Mucosa of rectum (tissue), 2 donors: ENCODE data around the gene AGTPBP1.

Experiments used
- H3K27ac ChIP-seq, 2 donors: one replicate each; pipeline ENCODE4 v1.7.0; 2013; ENCODE audit warnings: inconsistent platforms in 2 of 2, low read depth in 2 of 2, low read length in 2 of 2
- H3K27me3 ChIP-seq, 2 donors: one replicate each; pipeline ENCODE4 v1.7.0; 2013; ENCODE audit warnings: low read length in 2 of 2; ENCODE audit not compliant: control insufficient read depth in 2 of 2, insufficient read depth in 2 of 2
- H3K36me3 ChIP-seq, 2 donors: one replicate each; pipeline ENCODE4 v1.7.0; 2013; ENCODE audit warnings: low read length in 2 of 2; ENCODE audit not compliant: control insufficient read depth in 2 of 2, insufficient read depth in 2 of 2
- H3K4me1 ChIP-seq, 2 donors: one replicate each; pipeline ENCODE4 v1.7.0; 2013; ENCODE audit warnings: low read length in 2 of 2, mild to moderate bottlenecking in 1 of 2; ENCODE audit not compliant: control insufficient read depth in 2 of 2, insufficient read depth in 2 of 2
- H3K4me3 ChIP-seq, 2 donors: one replicate each; pipeline ENCODE4 v1.7.0; 2013; ENCODE audit warnings: low read length in 2 of 2
- H3K9ac ChIP-seq, 2 donors: one replicate each; pipeline ENCODE4 v1.7.0; 2013; ENCODE audit warnings: low read length in 2 of 2, low read depth in 1 of 2, mild to moderate bottlenecking in 1 of 2
- H3K9me3 ChIP-seq, 2 donors: one replicate each; pipeline ENCODE4 v1.7.0; 2013; ENCODE audit warnings: low read length in 2 of 2; ENCODE audit not compliant: control insufficient read depth in 2 of 2
- donor health status: healthy.
- donor health status: Normal muscosa, but diverticular disease.

Gene AGTPBP1

GRCh38 chr9:85528142-85528541 is 213.6 kb downstream of the AGTPBP1 start:
- no peaks in the 10 kb centered on the region for H3K4me1 ChIP-seq
- H3K4me3 ChIP-seq: no peak overlapping the region
- no peak overlapping the region for H3K27ac ChIP-seq
- no peak overlapping the region for H3K9ac ChIP-seq
- H3K36me3 ChIP-seq: no peaks in the 10 kb centered on the region
- H3K27me3 ChIP-seq: peaks cover 3 to 4% of the 10 kb centered on the region in 2 donors
- H3K9me3 ChIP-seq: no peaks in the 10 kb centered on the region

- peaks cover 3 to 4% of the 10 kb centered on the region in 2 donors for H3K27me3 ChIP-seq
- H3K9ac ChIP-seq: no peak overlapping the region
- H3K27ac ChIP-seq: no peak overlapping the region
- H3K4me1 ChIP-seq: no peaks in the 10 kb centered on the region
- no peak overlapping the region for H3K4me3 ChIP-seq
- H3K36me3 ChIP-seq: no peaks in the 10 kb centered on the region
- H3K9me3 ChIP-seq: no peaks in the 10 kb centered on the region
These were observed 214.3 kb downstream of the AGTPBP1 start for GRCh38 chr9:85527331-85528020.

GRCh38 chr9:85524531-85524930 is 217.2 kb downstream of the AGTPBP1 start:
- H3K27me3 ChIP-seq: peaks cover 3 to 6% of the 10 kb centered on the region in 2 donors
- no peak overlapping the region for H3K27ac ChIP-seq
- no peak overlapping the region for H3K4me3 ChIP-seq
- no peaks in the 10 kb centered on the region for H3K4me1 ChIP-seq
- H3K36me3 ChIP-seq: no peaks in the 10 kb centered on the region
- no peaks in the 10 kb centered on the region for H3K9me3 ChIP-seq
- no peak overlapping the region for H3K9ac ChIP-seq

GRCh38 chr9:85523202-85523601 is 218.6 kb downstream of the AGTPBP1 start:
- no peaks in the 10 kb centered on the region for H3K9me3 ChIP-seq
- H3K9ac ChIP-seq: no peak overlapping the region
- no peak overlapping the region for H3K27ac ChIP-seq
- no peak overlapping the region for H3K4me3 ChIP-seq
- H3K36me3 ChIP-seq: no peaks in the 10 kb centered on the region
- no peaks in the 10 kb centered on the region for H3K4me1 ChIP-seq
- peaks cover 3 to 6% of the 10 kb centered on the region in 2 donors for H3K27me3 ChIP-seq

- peak overlapping the region in 1 of 2 donors; percentile 33 for H3K4me3 ChIP-seq
These were observed 219.2 kb downstream of the AGTPBP1 start for GRCh38 chr9:85522459-85523092.

GRCh38 chr9:85521371-85522197 is 220.2 kb downstream of the AGTPBP1 start:
- H3K27me3 ChIP-seq: peaks cover 3 to 6% of the 10 kb centered on the region in 2 donors
- H3K9me3 ChIP-seq: no peaks in the 10 kb centered on the region
- no peak overlapping the region for H3K4me3 ChIP-seq
- no peaks in the 10 kb centered on the region for H3K36me3 ChIP-seq
- no peaks in the 10 kb centered on the region for H3K4me1 ChIP-seq
- H3K9ac ChIP-seq: no peak overlapping the region
- H3K27ac ChIP-seq: no peak overlapping the region

More at GRCh38 chr9:85522459-85523092, 219.2 kb downstream of the AGTPBP1 start:
- no peaks in the 10 kb centered on the region for H3K9me3 ChIP-seq
- no peaks in the 10 kb centered on the region for H3K36me3 ChIP-seq
- no peaks in the 10 kb centered on the region for H3K4me1 ChIP-seq
- peak overlapping the region in 1 of 2 donors; percentile 16 for H3K27ac ChIP-seq
- H3K9ac ChIP-seq: no peak overlapping the region
- H3K27me3 ChIP-seq: peaks cover 3 to 6% of the 10 kb centered on the region in 2 donors

- Histone ChIP-seq H3K36me3 (no peaks in the 10 kb centered on the region), H3K27ac (no peak overlapping the region), H3K4me3 (no peak overlapping the region), H3K27me3 (peaks cover 2% of the 10 kb centered on the region in 2 donors), H3K9me3 (no peaks in the 10 kb centered on the region), H3K4me1 (no peaks in the 10 kb centered on the region), H3K9ac (no peak overlapping the region)
These were observed 224.6 kb downstream of the AGTPBP1 start for GRCh38 chr9:85516976-85517637.

- Histone ChIP-seq H3K9ac (no peak overlapping the region), H3K36me3 (no peaks in the 10 kb centered on the region), H3K4me1 (no peaks in the 10 kb centered on the region), H3K4me3 (no peak overlapping the region), H3K9me3 (no peaks in the 10 kb centered on the region), H3K27ac (no peak overlapping the region), H3K27me3 (peaks cover 0 to 4% of the 10 kb centered on the region in 2 donors)
These were observed 225.3 kb downstream of the AGTPBP1 start for GRCh38 chr9:85516455-85516854.

GRCh38 chr9:85515021-85515420 is 226.7 kb downstream of the AGTPBP1 start:
- H3K27ac ChIP-seq: no peak overlapping the region
- no peak overlapping the region for H3K9ac ChIP-seq
- H3K4me1 ChIP-seq: no peaks in the 10 kb centered on the region
- no peak overlapping the region for H3K4me3 ChIP-seq
- H3K27me3 ChIP-seq: peaks cover 0 to 4% of the 10 kb centered on the region in 2 donors
- H3K9me3 ChIP-seq: no peaks in the 10 kb centered on the region
- H3K36me3 ChIP-seq: no peaks in the 10 kb centered on the region
